Measurements from ENCODE around the gene MED17.
"Not testable (repeated sequence)": the region's sequence is repeated elsewhere in the genome, so short reads cannot be mapped to it uniquely, and the experiment has no call there.

MED17 gene

GRCh38 chr11:93757924-93758865 lies 25.9 kb upstream of the MED17 start:
- DNase-seq = no peak

- not testable (repeated sequence) for DNase-seq
These were observed 25.0 kb upstream of the MED17 start for GRCh38 chr11:93759123-93759522.

GRCh38 chr11:93761910-93762309 lies 22.2 kb upstream of the MED17 start:
- DNase-seq = no peak

- no peak for DNase-seq
These were observed 18.5 kb upstream of the MED17 start for GRCh38 chr11:93765551-93765950.

GRCh38 chr11:93766504-93766903 lies 17.6 kb upstream of the MED17 start:
- no peak for DNase-seq

- DNase-seq = no peak
These were observed 17.1 kb upstream of the MED17 start for GRCh38 chr11:93767018-93767417.

- DNase-seq = no peak
These were observed 13.9 kb upstream of the MED17 start for GRCh38 chr11:93770160-93770559.

- DNase-seq = no peak
These were observed 12.0 kb upstream of the MED17 start for GRCh38 chr11:93772123-93772522.

GRCh38 chr11:93773045-93773477 lies 11.0 kb upstream of the MED17 start:
- DNase-seq = no peak

GRCh38 chr11:93773601-93774200 lies 10.4 kb upstream of the MED17 start:
- DNase-seq = no peak

- not testable (repeated sequence) for DNase-seq
These were observed 9.5 kb upstream of the MED17 start for GRCh38 chr11:93774560-93774959.

GRCh38 chr11:93775289-93775688 lies 8.8 kb upstream of the MED17 start:
- DNase-seq = no peak

- DNase-seq = no peak
These were observed 720 bp upstream of the MED17 start for GRCh38 chr11:93783362-93783761.

- no peak for DNase-seq
These were observed 327 bp upstream of the MED17 start for GRCh38 chr11:93783765-93784144.

GRCh38 chr11:93784935-93785360 lies 866 bp downstream of the MED17 start:
- DNase-seq = no peak

GRCh38 chr11:93791493-93791892 lies 7.4 kb downstream of the MED17 start:
- DNase-seq = no peak

- DNase-seq = no peak
These were observed 12.6 kb downstream of the MED17 start for GRCh38 chr11:93796441-93797231.

- no peak for DNase-seq
These were observed 17.3 kb downstream of the MED17 start for GRCh38 chr11:93801366-93801765.

- DNase-seq = no peak
These were observed 20.8 kb downstream of the MED17 start for GRCh38 chr11:93804879-93805278.

- no peak for DNase-seq
These were observed 23.9 kb downstream of the MED17 start for GRCh38 chr11:93807980-93808379.

GRCh38 chr11:93813974-93814373 lies 29.9 kb downstream of the MED17 start:
- DNase-seq = no peak

GRCh38 chr11:93814966-93815633 lies 31.0 kb downstream of the MED17 start:
- DNase-seq = no peak

Data from midbrain (tissue), 1 donor.